Ureter (tissue), 1 donor: ENCODE measurements around the gene FOSL1. TPM values are rescaled to one million over a fixed set of nuclear protein-coding genes. Genes with fewer than 3 reads are reported as not detected.
A peak's percentile ranks its signal among the peaks of the same experiment; 100 is the strongest.

Experiments used
- DNase-seq: peaks from one replicate; pipeline ENCODE4 v3.0.0-alpha.2; 2020; ENCODE audit warnings: low spot score
- total RNA-seq: library from RNA; stranded (reverse); gene quantifications from one replicate; pipeline ENCODE4 v1.2.4, GENCODE V29; 2023
- donor health status: DM: yes; HTN: yes; CAD: no.

Gene FOSL1
- total RNA-seq, 1 donor from 2014 or later: 4.5 TPM

- no peak for DNase-seq
Observed at GRCh38 chr11:65882120-65883057, 17.8 kb downstream of the FOSL1 start.

GRCh38 chr11:65880844-65881421 is 19.3 kb downstream of the FOSL1 start:
- no peak for DNase-seq

GRCh38 chr11:65880027-65880426 is 20.2 kb downstream of the FOSL1 start:
- no peak for DNase-seq

GRCh38 chr11:65879617-65880016 is 20.6 kb downstream of the FOSL1 start, which contains the start of gene CTSW:
CTSW (plus strand) TSS chr11:65879837; CDS start chr11:65879855, 18 bp downstream.
- no peak for DNase-seq

GRCh38 chr11:65873318-65874156 is 26.7 kb downstream of the FOSL1 start:
- DNase-seq: peak; percentile 96

GRCh38 chr11:65872586-65873317 is 27.4 kb downstream of the FOSL1 start, which contains the start of gene EFEMP2:
EFEMP2 (minus strand) TSS chr11:65872800; CDS start chr11:65872354, 446 bp downstream.
- no peak for DNase-seq

GRCh38 chr11:65871811-65872548 is 28.2 kb downstream of the FOSL1 start:
- DNase-seq: no peak

GRCh38 chr11:65870706-65871681 is 29.2 kb downstream of the FOSL1 start:
- no peak for DNase-seq

- no peak for DNase-seq
Observed at GRCh38 chr11:65870307-65870658, 29.9 kb downstream of the FOSL1 start.

GRCh38 chr11:65869643-65870306 is 30.4 kb downstream of the FOSL1 start:
- no peak for DNase-seq

- no peak for DNase-seq
Observed at GRCh38 chr11:65868907-65869306, 31.3 kb downstream of the FOSL1 start.

- DNase-seq: no peak
Observed at GRCh38 chr11:65868076-65868667, 32.0 kb downstream of the FOSL1 start.

- DNase-seq: no peak
Observed at GRCh38 chr11:65867284-65868071, 32.7 kb downstream of the FOSL1 start.

GRCh38 chr11:65866509-65867283 is 33.5 kb downstream of the FOSL1 start:
- DNase-seq: no peak

GRCh38 chr11:65865550-65866172 is 34.5 kb downstream of the FOSL1 start:
- DNase-seq: no peak

- no peak for DNase-seq
Observed at GRCh38 chr11:65864706-65865471, 35.3 kb downstream of the FOSL1 start.
